GM19193 (cell line): ENCODE data around the gene XBP1.

Source experiments
- POLR2A ChIP-seq: IDR thresholded peaks from 4 replicates; pipeline ENCODE4 v1.6.1; 2011; ENCODE audit not compliant: insufficient read depth, insufficient read length; ENCODE audit errors: extremely low read depth

Gene XBP1

GRCh38 chr22:28799606-28800307, 612 bp downstream of the XBP1 start:
- TF ChIP-seq POLR2A: no peak

DNA sequence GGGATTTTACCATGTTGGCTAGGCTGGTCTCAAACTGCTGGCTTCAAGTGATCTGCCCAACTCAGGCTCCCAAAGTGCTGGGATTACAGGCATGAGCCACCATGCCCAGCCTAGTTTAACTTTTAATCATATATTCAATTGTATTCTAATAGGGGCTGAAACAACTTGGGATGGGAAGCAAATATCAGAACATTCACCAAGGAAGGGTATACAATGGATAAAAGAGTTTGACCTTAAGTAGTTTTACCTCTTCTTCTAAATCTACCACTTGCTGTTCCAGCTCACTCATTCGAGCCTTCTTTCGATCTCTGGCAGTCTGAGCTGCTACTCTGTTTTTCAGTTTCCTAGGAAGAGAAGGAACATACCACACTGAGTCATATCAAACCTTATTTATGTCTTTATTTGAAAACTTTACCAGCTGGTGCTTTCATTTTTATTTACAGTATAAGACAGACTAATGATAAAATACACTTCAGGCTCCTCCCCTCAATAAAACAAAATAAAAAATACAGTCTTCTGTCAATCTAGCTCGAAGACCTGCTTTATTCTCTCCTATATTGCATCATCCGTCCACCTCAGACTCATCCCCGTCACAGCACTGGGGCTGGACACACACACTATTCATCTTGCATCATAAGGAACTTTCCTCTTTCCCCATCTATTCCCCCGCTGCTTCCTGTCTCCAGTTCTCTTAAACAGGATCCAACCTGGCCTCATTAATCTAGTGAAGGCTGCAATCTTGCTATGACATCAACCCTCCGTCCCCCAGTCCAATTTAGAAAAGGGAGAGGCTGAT, 1.4 kb downstream of the XBP1 start:
- TF ChIP-seq POLR2A: no peak

- TF ChIP-seq POLR2A: peak; percentile 42
Observed at GRCh38 chr22:28795932-28796856, 4.2 kb downstream of the XBP1 start.

DNA sequence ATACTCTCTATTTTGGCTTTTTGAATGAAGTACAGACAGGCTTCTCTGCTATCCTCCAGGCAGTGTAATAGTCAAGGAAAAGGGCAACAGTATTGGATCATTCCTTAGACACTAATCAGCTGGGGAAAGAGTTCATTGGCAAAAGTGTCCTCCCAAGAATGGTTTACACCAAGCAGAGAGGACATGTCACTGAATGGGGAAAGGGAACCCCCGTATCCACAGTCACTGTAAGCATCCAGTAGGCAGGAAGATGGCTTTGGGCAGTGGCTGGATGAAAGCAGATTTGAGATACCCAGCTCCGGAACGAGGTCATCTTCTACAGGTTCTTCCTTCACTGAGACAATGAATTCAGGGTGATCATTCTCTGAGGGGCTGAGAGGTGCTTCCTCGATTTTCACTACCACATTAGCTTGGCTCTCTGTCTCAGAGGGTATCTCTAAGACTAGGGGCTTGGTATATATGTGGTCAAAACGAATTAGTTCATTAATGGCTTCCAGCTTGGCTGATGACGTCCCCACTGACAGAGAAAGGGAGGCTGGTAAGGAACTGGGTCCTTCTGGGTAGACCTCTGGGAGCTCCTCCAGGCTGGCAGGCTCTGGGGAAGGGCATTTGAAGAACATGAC, 5.2 kb downstream of the XBP1 start:
- no peak for TF ChIP-seq POLR2A

- TF ChIP-seq POLR2A: no peak
Observed at GRCh38 chr22:28793976-28794584, 6.3 kb downstream of the XBP1 start.

GRCh38 chr22:28792491-28793383, 7.6 kb downstream of the XBP1 start:
- TF ChIP-seq POLR2A: peak; percentile 47

GRCh38 chr22:28791841-28792490, 8.4 kb downstream of the XBP1 start:
- TF ChIP-seq POLR2A: no peak

- TF ChIP-seq POLR2A: no peak
Observed at GRCh38 chr22:28791124-28791523, 9.2 kb downstream of the XBP1 start.

DNA sequence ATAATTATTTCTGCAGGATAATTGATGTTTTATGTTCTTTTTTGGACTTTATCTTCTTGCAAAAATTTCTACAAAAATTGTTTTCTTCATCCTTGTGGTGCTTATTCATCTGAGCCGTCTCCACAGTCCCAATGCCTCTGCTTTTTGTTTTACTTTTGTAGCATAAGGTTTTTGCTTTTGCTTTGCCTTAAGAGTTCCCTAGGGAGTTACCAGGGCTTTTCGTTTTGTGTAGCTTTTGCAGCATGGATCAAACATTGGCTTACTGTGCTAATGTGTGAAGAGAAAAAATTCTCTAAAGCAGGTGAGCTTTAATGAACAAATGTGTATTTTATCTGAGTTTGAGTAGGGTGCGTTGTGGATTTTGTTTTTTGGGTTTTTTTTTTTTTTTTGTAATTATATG, 11.8 kb downstream of the XBP1 start:
- no peak for TF ChIP-seq POLR2A

GRCh38 chr22:28783786-28784671, 16.3 kb downstream of the XBP1 start:
- no peak for TF ChIP-seq POLR2A

DNA sequence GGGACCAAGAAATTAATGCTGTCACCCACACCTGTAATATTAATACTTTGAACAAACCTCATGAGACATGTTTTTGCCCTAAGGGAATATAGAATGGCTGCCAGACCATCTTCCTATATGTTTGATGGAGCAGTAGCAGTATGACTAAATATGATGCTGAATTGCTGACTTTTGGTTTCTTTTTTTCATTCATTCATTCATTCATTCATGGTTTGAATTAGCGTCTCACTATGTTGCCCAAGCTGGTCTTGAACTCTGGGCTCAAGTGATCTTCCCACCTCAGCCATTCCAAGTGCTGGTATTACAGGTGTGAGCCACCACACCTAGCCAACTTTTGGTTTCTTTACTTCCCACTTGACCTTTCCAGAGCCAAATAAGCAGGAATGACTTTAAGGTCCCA, 20.1 kb downstream of the XBP1 start:
- TF ChIP-seq POLR2A: no peak

- no peak for TF ChIP-seq POLR2A
Observed at GRCh38 chr22:28779833-28780232, 20.5 kb downstream of the XBP1 start.

GRCh38 chr22:28774378-28774777, 26.0 kb downstream of the XBP1 start:
- TF ChIP-seq POLR2A: no peak

DNA sequence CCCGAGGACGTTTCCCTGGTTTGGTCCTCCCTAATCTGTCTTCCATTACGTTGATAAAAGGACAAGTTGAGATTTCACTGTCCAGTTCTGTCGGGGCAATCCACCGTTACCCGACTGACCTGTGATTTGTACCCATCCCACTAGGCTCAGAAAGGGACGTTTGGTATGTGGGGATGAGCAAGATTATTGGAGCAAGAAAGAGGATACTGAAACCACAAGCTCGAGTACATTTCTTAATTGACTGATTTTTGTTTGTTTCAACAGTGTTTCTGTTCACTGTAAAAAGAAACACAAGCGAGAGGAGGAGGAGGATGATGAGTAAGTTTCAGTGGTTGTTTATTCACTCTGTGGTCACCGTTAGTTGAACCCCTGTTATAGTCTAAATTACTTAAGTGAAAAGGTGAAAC, 26.9 kb downstream of the XBP1 start:
- no peak for TF ChIP-seq POLR2A
